Measurements from ENCODE around the gene RAD23A.

DNA sequence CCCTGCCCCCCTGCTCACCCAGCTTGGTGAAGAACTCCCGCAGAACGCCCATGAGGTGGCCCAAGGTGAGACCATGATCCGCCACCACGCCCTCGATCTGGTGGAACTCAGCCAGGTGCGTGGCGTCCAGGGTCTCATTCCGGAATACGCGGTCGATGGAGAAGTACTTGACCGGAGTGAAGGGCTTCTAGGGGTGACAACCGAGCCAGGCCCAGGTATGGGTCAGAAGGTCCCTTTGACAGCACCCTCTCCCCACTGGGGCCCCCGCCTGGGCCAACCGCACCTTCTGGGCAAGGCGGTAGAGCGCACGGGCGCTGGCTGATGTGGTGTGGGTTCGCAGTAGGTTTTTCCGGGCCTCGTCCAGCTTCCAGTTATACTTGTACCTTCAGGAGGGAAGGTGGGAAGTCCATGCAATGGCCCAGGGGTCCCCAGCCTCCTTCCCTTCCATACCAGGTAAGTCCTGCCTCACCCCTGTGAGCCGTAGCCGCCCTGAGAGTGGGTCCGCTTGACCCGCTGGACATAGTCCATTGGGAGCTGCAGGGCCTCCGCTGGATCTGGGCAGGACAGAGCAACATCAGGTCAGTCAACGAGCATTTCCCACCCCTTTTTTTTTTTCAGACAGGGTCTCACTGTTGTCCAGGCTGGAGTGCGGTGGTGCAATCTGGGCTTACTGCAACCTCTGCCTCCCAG, 20.9 kb upstream of the RAD23A start:
- TF ChIP-seq, protein P1, sequence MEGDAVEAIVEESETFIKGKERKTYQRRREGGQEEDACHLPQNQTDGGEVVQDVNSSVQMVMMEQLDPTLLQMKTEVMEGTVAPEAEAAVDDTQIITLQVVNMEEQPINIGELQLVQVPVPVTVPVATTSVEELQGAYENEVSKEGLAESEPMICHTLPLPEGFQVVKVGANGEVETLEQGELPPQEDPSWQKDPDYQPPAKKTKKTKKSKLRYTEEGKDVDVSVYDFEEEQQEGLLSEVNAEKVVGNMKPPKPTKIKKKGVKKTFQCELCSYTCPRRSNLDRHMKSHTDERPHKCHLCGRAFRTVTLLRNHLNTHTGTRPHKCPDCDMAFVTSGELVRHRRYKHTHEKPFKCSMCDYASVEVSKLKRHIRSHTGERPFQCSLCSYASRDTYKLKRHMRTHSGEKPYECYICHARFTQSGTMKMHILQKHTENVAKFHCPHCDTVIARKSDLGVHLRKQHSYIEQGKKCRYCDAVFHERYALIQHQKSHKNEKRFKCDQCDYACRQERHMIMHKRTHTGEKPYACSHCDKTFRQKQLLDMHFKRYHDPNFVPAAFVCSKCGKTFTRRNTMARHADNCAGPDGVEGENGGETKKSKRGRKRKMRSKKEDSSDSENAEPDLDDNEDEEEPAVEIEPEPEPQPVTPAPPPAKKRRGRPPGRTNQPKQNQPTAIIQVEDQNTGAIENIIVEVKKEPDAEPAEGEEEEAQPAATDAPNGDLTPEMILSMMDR (IDR thresholded peaks at IDR 0.05) = no peak
- no peak for TF ChIP-seq EZH2 (IDR thresholded peaks at IDR 0.05)

Measured in neural progenitor cell (in vitro differentiated cells).